Measurements from ENCODE around the gene ATRN.
"Not testable (repeated sequence)": the region's sequence is repeated elsewhere in the genome, so short reads cannot be mapped to it uniquely, and the experiment has no call there.

The ATRN gene

GRCh38 chr20:3515379-3516170 lies 44.8 kb downstream of the ATRN start:
- DNase-seq (ENCODE audit: low read depth), result no peak

DNA sequence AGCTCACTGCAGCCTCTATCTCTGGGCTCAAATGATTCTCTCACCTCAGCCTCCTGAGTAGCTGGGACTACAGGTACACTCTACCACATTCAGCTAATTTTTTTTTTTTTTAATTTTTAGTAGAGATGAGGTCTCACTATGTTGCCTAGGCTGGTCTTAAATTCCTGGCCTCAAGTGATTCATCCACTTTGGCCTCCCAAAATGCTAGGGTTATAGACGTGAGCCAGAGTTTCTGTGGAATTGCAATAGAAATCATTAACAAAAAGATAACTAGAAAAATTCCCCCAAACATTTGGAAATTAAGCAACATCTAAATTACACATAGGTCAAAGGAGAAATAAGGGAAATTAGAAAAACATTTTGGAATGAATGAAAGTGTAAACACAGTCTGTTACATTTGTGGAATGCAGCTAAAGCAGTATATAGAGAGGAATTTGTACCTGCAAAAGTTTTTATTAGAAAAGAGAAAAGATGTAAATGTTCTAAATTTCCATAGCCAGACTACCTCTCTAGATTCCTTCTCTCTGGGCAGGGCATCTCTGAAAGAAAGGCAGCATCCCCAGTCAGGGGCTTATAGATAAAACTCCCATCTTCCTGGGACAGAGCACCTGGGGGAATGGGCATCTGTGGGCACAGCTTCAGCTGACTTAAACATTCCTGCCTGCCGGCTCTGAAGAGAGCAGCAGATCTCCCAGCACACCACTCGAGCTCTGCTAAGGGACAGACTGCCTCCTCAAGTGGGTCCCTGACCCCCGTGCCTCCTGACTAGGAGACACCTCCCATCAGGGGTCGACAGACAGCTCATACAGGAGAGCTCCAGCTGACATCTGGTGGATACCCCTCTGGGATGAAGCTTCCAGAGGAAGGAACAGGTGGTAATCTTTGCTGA lies 51.3 kb downstream of the ATRN start:
- no peak for DNase-seq (ENCODE audit: low read depth)

- not testable (repeated sequence) for DNase-seq (ENCODE audit: low read depth)
Measured at GRCh38 chr20:3524696-3525095, 53.9 kb downstream of the ATRN start.

GRCh38 chr20:3532089-3532615 lies 61.3 kb downstream of the ATRN start:
- DNase-seq (ENCODE audit: low read depth), result no peak

DNA sequence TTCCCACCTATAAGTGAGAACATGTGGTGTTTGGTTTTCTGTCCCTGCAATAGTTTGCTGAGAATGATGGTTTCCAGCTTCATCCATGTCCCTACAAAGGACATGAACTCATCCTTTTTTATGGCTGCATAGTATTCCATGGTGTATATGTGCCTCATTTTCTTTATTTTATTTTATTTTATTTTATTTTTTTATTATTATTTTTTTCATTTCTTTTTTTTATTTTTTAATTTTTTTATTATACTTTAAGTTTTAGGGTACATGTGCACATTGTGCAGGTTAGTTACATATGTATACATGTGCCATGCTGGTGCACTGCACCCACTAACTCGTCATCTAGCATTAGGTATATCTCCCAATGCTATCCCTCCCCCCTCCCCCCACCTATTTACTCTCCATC lies 66.9 kb downstream of the ATRN start:
- DNase-seq (ENCODE audit: low read depth), result not testable (repeated sequence)

DNA sequence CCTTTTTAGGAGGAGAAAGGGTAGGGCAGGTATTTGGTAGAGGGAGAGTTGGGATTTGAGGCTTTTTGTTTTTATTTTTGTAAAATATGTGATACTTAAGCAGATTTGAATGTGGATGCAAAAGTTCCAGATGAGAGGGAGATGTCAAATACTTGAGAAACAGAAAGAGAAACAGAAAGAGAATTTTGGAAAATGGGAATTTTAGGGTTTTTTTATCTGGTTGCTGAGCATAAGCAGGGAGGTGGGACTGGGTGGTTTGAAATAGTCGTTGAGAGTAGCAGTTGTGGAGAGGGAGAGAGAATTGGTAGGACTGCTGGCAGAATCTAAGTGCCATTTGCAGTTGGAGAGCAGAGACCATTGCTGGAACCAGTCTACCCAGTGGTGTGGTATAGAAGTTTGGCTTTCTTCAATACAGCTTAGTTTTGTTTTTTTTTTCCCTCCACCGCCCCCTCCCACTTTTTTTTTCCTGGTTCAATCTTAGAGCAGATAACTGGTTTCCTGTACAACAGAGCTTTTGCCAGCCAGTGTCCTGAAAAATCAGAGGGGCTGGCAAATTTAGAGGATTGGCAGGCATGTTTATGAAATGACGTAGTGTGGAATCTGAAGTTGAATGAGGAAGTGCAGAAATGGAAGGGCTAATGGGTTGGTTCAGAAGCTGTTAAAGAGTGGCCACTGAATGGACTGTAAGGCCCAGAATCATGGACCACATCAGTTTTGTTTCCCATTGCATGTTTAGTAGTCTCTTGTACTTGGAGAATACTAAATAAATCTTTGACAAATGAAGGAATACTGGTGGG lies 68.7 kb downstream of the ATRN start:
- DNase-seq (ENCODE audit: low read depth), result no peak

GRCh38 chr20:3541887-3542721 lies 71.3 kb downstream of the ATRN start:
- no peak for DNase-seq (ENCODE audit: low read depth)

- DNase-seq (ENCODE audit: low read depth), result no peak
Measured at GRCh38 chr20:3543901-3544507, 73.2 kb downstream of the ATRN start.

GRCh38 chr20:3545401-3545925 lies 74.6 kb downstream of the ATRN start:
- no peak for DNase-seq (ENCODE audit: low read depth)

GRCh38 chr20:3547906-3548305 lies 77.1 kb downstream of the ATRN start:
- no peak for DNase-seq (ENCODE audit: low read depth)

GRCh38 chr20:3550837-3551236 lies 80.0 kb downstream of the ATRN start:
- no peak for DNase-seq (ENCODE audit: low read depth)

DNA sequence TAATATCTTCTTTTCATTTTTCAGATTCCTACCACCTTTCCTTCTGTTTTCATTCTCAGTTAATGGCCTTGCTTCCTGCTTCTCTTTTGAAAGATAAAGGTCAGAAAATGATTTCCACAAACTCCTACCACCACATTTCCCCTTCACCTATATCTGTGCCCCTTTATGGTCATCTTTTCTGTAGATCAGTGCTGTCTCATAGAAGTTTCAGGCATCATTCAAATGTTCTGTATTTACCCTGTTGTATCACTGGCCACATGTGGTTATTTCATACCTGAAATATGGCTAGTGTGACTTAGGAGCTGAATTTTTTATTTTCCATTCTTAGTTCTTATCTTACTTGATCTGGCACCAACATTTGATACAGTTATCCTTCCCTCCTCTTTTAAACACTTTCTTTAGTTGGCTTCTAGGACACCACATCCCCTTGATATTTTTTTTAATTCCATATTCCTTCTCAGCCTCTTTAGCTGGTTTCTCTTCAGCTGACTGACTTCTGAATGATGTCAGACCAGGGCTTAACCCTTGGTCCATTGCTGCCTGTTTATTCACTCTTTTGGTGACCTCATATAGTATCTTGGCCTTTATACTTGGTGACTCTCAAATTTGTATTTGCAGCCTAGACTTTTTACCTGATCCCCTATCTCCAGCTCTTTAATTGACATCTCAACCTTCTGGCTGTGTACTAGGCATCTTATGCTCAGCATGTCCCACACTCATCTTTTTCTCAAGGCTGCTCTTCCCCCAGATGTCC lies 81.0 kb downstream of the ATRN start:
- no peak for DNase-seq (ENCODE audit: low read depth)

DNA sequence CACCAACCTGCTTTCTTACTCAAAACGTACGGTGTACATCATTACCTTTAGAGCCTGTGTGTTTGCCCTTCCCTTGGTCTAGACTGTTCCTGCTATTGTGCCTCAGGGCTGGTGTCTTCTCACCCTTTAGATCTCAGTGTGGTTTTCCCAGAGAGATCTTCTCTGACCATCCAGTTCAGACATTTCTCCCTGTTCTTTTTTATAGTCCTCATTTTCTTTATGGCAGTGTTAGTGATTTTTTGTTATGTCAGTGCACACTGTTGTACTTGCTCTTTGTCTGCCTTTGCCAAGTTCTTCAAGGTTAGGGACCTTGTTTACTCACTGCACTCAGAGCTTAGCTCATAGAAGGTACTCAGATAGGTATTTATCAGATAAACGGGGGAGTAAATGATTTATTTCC lies 82.8 kb downstream of the ATRN start:
- DNase-seq (ENCODE audit: low read depth), result no peak

- no peak for DNase-seq (ENCODE audit: low read depth)
Measured at GRCh38 chr20:3557237-3557785, 86.5 kb downstream of the ATRN start.

GRCh38 chr20:3559231-3559630 lies 88.4 kb downstream of the ATRN start:
- no peak for DNase-seq (ENCODE audit: low read depth)

GRCh38 chr20:3559637-3560036 lies 88.8 kb downstream of the ATRN start:
- DNase-seq (ENCODE audit: low read depth), result no peak

- no peak for DNase-seq (ENCODE audit: low read depth)
Measured at GRCh38 chr20:3560162-3560561, 89.3 kb downstream of the ATRN start.

- no peak for DNase-seq (ENCODE audit: low read depth)
Measured at GRCh38 chr20:3560578-3560977, 89.8 kb downstream of the ATRN start.

DNA sequence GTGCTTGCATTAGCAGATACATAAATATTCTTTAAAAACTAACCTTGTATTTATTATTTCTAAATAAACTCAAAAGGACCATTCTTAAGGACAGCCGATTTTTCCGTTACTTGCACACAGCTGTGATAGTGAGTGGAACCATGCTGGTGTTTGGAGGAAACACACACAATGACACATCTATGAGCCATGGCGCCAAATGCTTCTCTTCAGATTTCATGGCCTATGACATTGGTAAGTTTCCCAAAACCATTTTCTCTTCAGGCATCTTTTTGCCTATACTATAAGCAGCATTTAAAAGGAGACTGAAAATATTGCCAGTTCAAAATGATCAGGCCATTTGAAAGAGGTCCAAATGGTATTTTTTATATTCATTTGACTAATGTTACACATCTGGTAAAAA lies 92.3 kb downstream of the ATRN start:
- DNase-seq (ENCODE audit: low read depth), result no peak
